MM.1S (cell line): ENCODE results near the gene CACUL1.

Experiments used
- EZH2 ChIP-seq: fragments of 300-600 bp; sonication (generic); optimal IDR thresholded peaks from 2 replicates; pipeline ENCODE3; 2017; ENCODE audit warnings: low read depth, mild to moderate bottlenecking, antibody characterized with exemption, low read length, mixed read lengths
- EZH2phosphoT487 ChIP-seq: fragments of 300-600 bp; sonication (generic); IDR thresholded peaks from 2 replicates; pipeline ENCODE4 v1.6.1; 2018; ENCODE audit warnings: antibody characterized with exemption, low read length

GRCh38 chr10:118666350-118666749 is 88.4 kb downstream of the CACUL1 start:
- TF ChIP-seq EZH2 = no peak
- TF ChIP-seq EZH2phosphoT487 = no peak
